SH-SY5Y (cell line): ENCODE measurements around the gene PGAP3.

Experiments
- GATA2 ChIP-seq: IDR thresholded peaks from 2 replicates; pipeline ENCODE4 v1.6.1; 2011; ENCODE audit warnings: mild to moderate bottlenecking, low read depth, low read length
- GATA3 ChIP-seq: IDR thresholded peaks from 2 replicates; pipeline ENCODE4 v1.6.1; 2011; ENCODE audit warnings: low read depth, mild to moderate bottlenecking, low read length, moderate library complexity

DNA sequence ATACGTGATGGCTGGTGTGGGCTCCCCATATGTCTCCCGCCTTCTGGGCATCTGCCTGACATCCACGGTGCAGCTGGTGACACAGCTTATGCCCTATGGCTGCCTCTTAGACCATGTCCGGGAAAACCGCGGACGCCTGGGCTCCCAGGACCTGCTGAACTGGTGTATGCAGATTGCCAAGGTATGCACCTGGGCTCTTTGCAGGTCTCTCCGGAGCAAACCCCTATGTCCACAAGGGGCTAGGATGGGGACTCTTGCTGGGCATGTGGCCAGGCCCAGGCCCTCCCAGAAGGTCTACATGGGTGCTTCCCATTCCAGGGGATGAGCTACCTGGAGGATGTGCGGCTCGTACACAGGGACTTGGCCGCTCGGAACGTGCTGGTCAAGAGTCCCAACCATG lies 36.9 kb upstream of the PGAP3 start:
- TF ChIP-seq GATA3 (no peak), GATA2 (no peak)
